Measurements from ENCODE around the gene IPO4.

DNA sequence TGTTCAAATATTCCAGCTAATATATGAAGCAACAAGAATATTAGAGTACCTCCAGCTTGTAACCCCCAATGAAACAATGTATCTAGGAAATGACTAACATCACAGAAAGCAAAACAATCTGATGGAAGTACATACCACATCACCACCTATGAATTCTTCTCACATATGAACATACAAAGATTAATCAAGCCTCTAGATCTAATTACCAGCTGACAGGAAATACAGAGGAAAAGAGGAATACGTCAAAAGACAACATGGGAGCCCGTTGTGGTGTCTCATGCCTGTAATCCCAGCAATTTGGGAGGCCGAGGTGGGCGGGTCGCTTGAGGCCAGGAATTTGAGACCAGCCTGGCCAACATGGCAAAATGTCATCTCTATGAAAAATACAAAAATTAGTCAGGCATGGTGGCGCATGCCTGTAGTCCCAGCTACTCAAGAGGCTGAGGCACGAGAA is 36.0 kb upstream of the IPO4 start:
- TF ChIP-seq EP300 (IDR thresholded peaks at IDR 0.05), result no peak
- TF ChIP-seq, protein P1, sequence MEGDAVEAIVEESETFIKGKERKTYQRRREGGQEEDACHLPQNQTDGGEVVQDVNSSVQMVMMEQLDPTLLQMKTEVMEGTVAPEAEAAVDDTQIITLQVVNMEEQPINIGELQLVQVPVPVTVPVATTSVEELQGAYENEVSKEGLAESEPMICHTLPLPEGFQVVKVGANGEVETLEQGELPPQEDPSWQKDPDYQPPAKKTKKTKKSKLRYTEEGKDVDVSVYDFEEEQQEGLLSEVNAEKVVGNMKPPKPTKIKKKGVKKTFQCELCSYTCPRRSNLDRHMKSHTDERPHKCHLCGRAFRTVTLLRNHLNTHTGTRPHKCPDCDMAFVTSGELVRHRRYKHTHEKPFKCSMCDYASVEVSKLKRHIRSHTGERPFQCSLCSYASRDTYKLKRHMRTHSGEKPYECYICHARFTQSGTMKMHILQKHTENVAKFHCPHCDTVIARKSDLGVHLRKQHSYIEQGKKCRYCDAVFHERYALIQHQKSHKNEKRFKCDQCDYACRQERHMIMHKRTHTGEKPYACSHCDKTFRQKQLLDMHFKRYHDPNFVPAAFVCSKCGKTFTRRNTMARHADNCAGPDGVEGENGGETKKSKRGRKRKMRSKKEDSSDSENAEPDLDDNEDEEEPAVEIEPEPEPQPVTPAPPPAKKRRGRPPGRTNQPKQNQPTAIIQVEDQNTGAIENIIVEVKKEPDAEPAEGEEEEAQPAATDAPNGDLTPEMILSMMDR (IDR thresholded peaks at IDR 0.05), result no peak

Measured in ovary (tissue), 3 donors.